K562 (cell line): ENCODE data around the gene UBE2L6. TPM values are rescaled to one million over a fixed set of nuclear protein-coding genes. Genes with fewer than 3 reads are reported as not detected.

ENCODE experiments used
- ARNT ChIP-seq, 2 experiments: fragments of 450-650 bp; IDR thresholded peaks; 2 replicates each; pipeline ENCODE4 v1.6.1; 2016; ENCODE audit warnings: mild to moderate bottlenecking in 1 of 2
- BRD4 ChIP-seq: fragments of 200-600 bp; sonication (generic); IDR thresholded peaks from 2 replicates; pipeline ENCODE4 v1.6.1; 2017; ENCODE audit warnings: inconsistent platforms
- CGGBP1 ChIP-seq: fragments of 250-450 bp; sonication (Bioruptor Pico); IDR thresholded peaks from 2 replicates; pipeline ENCODE4 v1.9.0; 2021; ENCODE audit warnings: mild to moderate bottlenecking
- CHAMP1 ChIP-seq: fragments of 450-650 bp; IDR thresholded peaks from 2 replicates; pipeline ENCODE4 v1.6.1; 2016; ENCODE audit warnings: mild to moderate bottlenecking
- CTCFL ChIP-seq: IDR thresholded peaks from 2 replicates; pipeline ENCODE4 v1.6.1; 2011; ENCODE audit warnings: borderline replicate concordance, low read depth, mild to moderate bottlenecking, moderate library complexity, low read length; ENCODE audit not compliant: insufficient read depth, poor library complexity, severe bottlenecking
- E2F3 ChIP-seq: fragments of 250-450 bp; sonication (Bioruptor Pico); IDR thresholded peaks from 2 replicates; pipeline ENCODE4 v1.4.0; 2020; ENCODE audit warnings: mild to moderate bottlenecking
- ETV6 ChIP-seq, 3 experiments: fragments of 150-350 bp in 1 of 3; sonication (generic) in 1 of 3; formaldehyde crosslinking in 1 of 3; IDR thresholded peaks; 2 replicates each; pipeline versions ENCODE4 v1.6.1 to v1.8.0; 2014 to 2022; ENCODE audit warnings: borderline replicate concordance in 2 of 3, low read depth in 2 of 3, antibody characterized with exemption in 1 of 3, low read length in 1 of 3, mild to moderate bottlenecking in 1 of 3, missing genetic modification reagents in 1 of 3
- HOXB6 ChIP-seq: fragments of 250-450 bp; sonication (Bioruptor Pico); IDR thresholded peaks from 2 replicates; pipeline ENCODE4 v1.5.1; 2022; ENCODE audit warnings: mild to moderate bottlenecking, borderline replicate concordance
- ILF3 ChIP-seq: fragments of 450-650 bp; IDR thresholded peaks from 2 replicates; pipeline ENCODE4 v1.6.1; 2018; ENCODE audit warnings: antibody characterized with exemption, mild to moderate bottlenecking, moderate library complexity, borderline replicate concordance
- L3MBTL2 ChIP-seq: fragments of 450-650 bp; IDR thresholded peaks from 2 replicates; pipeline ENCODE4 v1.6.1; 2016; ENCODE audit warnings: mild to moderate bottlenecking, moderate library complexity
- MXI1 ChIP-seq: IDR thresholded peaks from 2 replicates; pipeline ENCODE4 v1.6.1; 2011; ENCODE audit warnings: low read depth, mild to moderate bottlenecking, improper control_type of control experiment, low read length
- NRF1 ChIP-seq, 2 experiments: fragments of 450-650 bp; IDR thresholded peaks in 1 of 2; conservative IDR thresholded peaks in 1 of 2; 2 replicates each; pipeline ENCODE4 v1.6.1; 2014; ENCODE audit warnings: mild to moderate bottlenecking in 2 of 2
- PCBP2 ChIP-seq: fragments of 200-400 bp; formaldehyde crosslinking; IDR thresholded peaks from 2 replicates; pipeline ENCODE4 v1.6.1; 2018; ENCODE audit warnings: low read length, low read depth, mild to moderate bottlenecking, moderate library complexity; ENCODE audit not compliant: poor library complexity, severe bottlenecking
- RBFOX2 ChIP-seq: fragments of 200-400 bp; formaldehyde crosslinking; IDR thresholded peaks from 2 replicates; pipeline ENCODE4 v1.6.1; 2017; ENCODE audit warnings: low read depth, mild to moderate bottlenecking, low read length, moderate library complexity
- SLC30A9 ChIP-seq: fragments of 250-450 bp; sonication (Bioruptor Pico); IDR thresholded peaks from 2 replicates; pipeline ENCODE4 v1.8.0; 2022; ENCODE audit warnings: mild to moderate bottlenecking, moderate library complexity
- TRIM28 ChIP-seq: fragments of 450-650 bp; IDR thresholded peaks from 2 replicates; pipeline ENCODE4 v1.6.1; 2017
- ZBTB49 ChIP-seq: sonication (generic); formaldehyde crosslinking; IDR thresholded peaks from 2 replicates; pipeline ENCODE4 v1.8.0; 2022; ENCODE audit warnings: missing genetic modification reagents, mild to moderate bottlenecking, borderline replicate concordance
- ZNF274 ChIP-seq: IDR thresholded peaks from 2 replicates; pipeline ENCODE4 v1.6.1; 2011; ENCODE audit warnings: low read depth, mild to moderate bottlenecking, low read length, moderate library complexity, borderline replicate concordance
- ZNF79 ChIP-seq: fragments of 250-450 bp; sonication (Bioruptor Pico); IDR thresholded peaks from 2 replicates; pipeline ENCODE4 v1.4.0; 2020; ENCODE audit warnings: low read depth, mild to moderate bottlenecking, moderate library complexity
- ZZZ3 ChIP-seq: fragments of 450-650 bp; IDR thresholded peaks from 2 replicates; pipeline ENCODE4 v1.6.1; 2016; ENCODE audit warnings: antibody characterized with exemption, mild to moderate bottlenecking, moderate library complexity
- polyA plus RNA-seq, 8 experiments: library from polyadenylated mRNA; depleted of rRNA in 4 of 8; stranded (reverse) in 5 of 8; unstranded in 3 of 8; fragments of >200 nt; fragmentation: Nextera tagmentation in 2 of 8; fragmentation: Illumina TruSeq in 1 of 8; extraction: Ambion mirVana in 2 of 8; extraction: Trizol in 1 of 8; gene quantifications; 2 replicates each; pipeline versions ENCODE4 v1.2.1 to v1.2.3, GENCODE V29; 2011 to 2014; ENCODE audit warnings: inconsistent platforms in 1 of 8, missing spikeins in 1 of 8
- total RNA-seq, 7 experiments: library from RNA; depleted of rRNA in 6 of 7; stranded (reverse); fragments of >200 nt in 6 of 7; fragmentation: Illumina TruSeq in 2 of 7; extraction: Trizol in 2 of 7; gene quantifications; 2 replicates each; pipeline versions ENCODE4 v1.2.1 to v1.2.3, GENCODE V29; 2011 to 2021; ENCODE audit warnings: low replicate concordance in 1 of 7

UBE2L6 gene
- total and polyA plus RNA-seq, 9 of the 15 experiments (the other 6 are each of a cell fraction or from before 2014, with no cell fraction given): 5.9 to 24.9 (median 9.7) TPM

GRCh38 chr11:57530596-57531507 is 36.6 kb downstream of the UBE2L6 start, which contains the start of gene TIMM10 (continued):
- TF ChIP-seq CTCFL (no peak), NRF1 (conservative IDR thresholded peaks at IDR 0.05 in 1 of 2, IDR thresholded peaks at IDR 0.05 in 1 of 2) (peak; percentile 80 to 82), L3MBTL2 (peak; percentile 76), SLC30A9 (no peak), ILF3 (no peak), PCBP2 (no peak), ZNF274 (no peak), ZZZ3 (peak; percentile 91), RBFOX2 (peak; percentile 85), E2F3 (CRISPR knock-in tag) (no peak), BRD4 (0 out of 2 replicates have a peak, but pooled peaks have one; percentile 53), MXI1 (peak; percentile 70; the same call in 1 of the 2 replicates), HOXB6 (CRISPR knock-in tag) (no peak), ZNF79 (CRISPR knock-in tag) (no peak), ARNT (IDR thresholded peaks at IDR 0.05) (peak in 1 of 2 experiments; percentile 78; a peak in 1 of 4 replicates), CGGBP1 (no peak), TRIM28 (no peak), ZBTB49 (CRISPR knock-in tag) (no peak), CHAMP1 (no peak), ETV6 (IDR thresholded peaks at IDR 0.05; ENCODE audit: borderline replicate concordance in 1 of 2, low read depth in 2 of 2, low read length in 1 of 2) (peak; percentile 29 to 76; a peak in 3 of 4 replicates), ETV6 (CRISPR knock-in tag; IDR thresholded peaks at IDR 0.05; ENCODE audit: borderline replicate concordance) (no peak)
